B cell (primary cell): ENCODE measurements around the gene CUL9. TPM values are rescaled to one million over a fixed set of nuclear protein-coding genes. Genes with fewer than 3 reads are reported as not detected.
A peak's percentile ranks its signal among the peaks of the same experiment; 100 is the strongest.

Experiments used
- ATAC-seq: fragments of 200-7000 bp; cut with Tn5 transposase; one replicate; pipeline ENCODE4 v1.10.0; 2021; ENCODE audit warnings: low read depth, mild to moderate bottlenecking, moderate number of reproducible peaks, moderate library complexity
- CTCF ChIA-PET: fragments of 350-600 bp; sonication (Branson Sonifier 250); formaldehyde crosslinking; loops from one replicate; lab custom pipeline; 2021; ENCODE audit warnings: antibody characterized with exemption, inconsistent platforms; lab: Charles Lee
- POLR2A ChIA-PET: fragments of 350-600 bp; sonication (Branson Sonifier 250); formaldehyde crosslinking; loops from one replicate; lab custom pipeline; 2021; ENCODE audit warnings: antibody characterized with exemption; lab: Charles Lee
- DNase-seq: peaks from one replicate; pipeline ENCODE4 v3.0.0; 2013
- H2AFZ ChIP-seq: 2 replicates; pipeline ENCODE4 v1.6.1; 2012; ENCODE audit warnings: mild to moderate bottlenecking, low read depth, low read length; ENCODE audit not compliant: insufficient read depth, poor library complexity, severe bottlenecking
- H3K27ac ChIP-seq, 2 donors: 1 replicate in 1 of 2; 2 replicates in 1 of 2; pipeline ENCODE4 v1.5.1; 2012 to 2013; ENCODE audit warnings: low read length in 2 of 2, mild to moderate bottlenecking in 2 of 2, moderate library complexity in 1 of 2
- H3K27me3 ChIP-seq, 4 experiments: fragments of 200-600 bp in 1 of 4; sonication (generic) in 1 of 4; replicated peaks in 1 of 4; 1 replicate in 2 of 4; 2 replicates in 2 of 4; pipeline versions ENCODE4 v1.6.1 to v1.7.0; 2013 to 2016; ENCODE audit warnings: low read length in 3 of 4, mild to moderate bottlenecking in 2 of 4, mixed read lengths in 1 of 4, moderate library complexity in 1 of 4; ENCODE audit not compliant: insufficient read depth in 4 of 4, control insufficient read depth in 3 of 4; ENCODE audit errors: control extremely low read depth in 1 of 4
- H3K36me3 ChIP-seq, 2 experiments: replicated peaks in 1 of 2; 1 replicate in 1 of 2; 2 replicates in 1 of 2; pipeline versions ENCODE4 v1.6.1 to v1.7.1; 2013; ENCODE audit warnings: low read length in 1 of 2; ENCODE audit not compliant: insufficient read depth in 2 of 2, control insufficient read depth in 1 of 2; ENCODE audit errors: control extremely low read depth in 1 of 2, extremely low read depth in 1 of 2
- H3K4me1 ChIP-seq, 2 donors: fragments of 200-600 bp in 1 of 2; sonication (generic) in 1 of 2; 1 replicate in 1 of 2; 2 replicates in 1 of 2; pipeline versions ENCODE4 v1.5.1 to v1.6.1; 2013 to 2017; ENCODE audit warnings: low read length in 2 of 2; ENCODE audit not compliant: control insufficient read depth in 2 of 2, insufficient read depth in 2 of 2
- H3K4me2 ChIP-seq: replicated peaks from 2 replicates; pipeline ENCODE3; 2012; ENCODE audit warnings: mild to moderate bottlenecking, low read depth, low read length; ENCODE audit not compliant: poor library complexity, severe bottlenecking
- H3K4me3 ChIP-seq, 5 experiments: fragments of 200-600 bp in 1 of 5; sonication (generic) in 1 of 5; 1 replicate in 3 of 5; 2 replicates in 2 of 5; pipeline versions ENCODE4 v1.5.1 to v1.7.0; 2011 to 2016; ENCODE audit warnings: low read length in 4 of 5, mild to moderate bottlenecking in 4 of 5, low read depth in 2 of 5, control low read depth in 1 of 5, moderate library complexity in 1 of 5; ENCODE audit not compliant: insufficient read depth in 1 of 5; ENCODE audit errors: control extremely low read depth in 1 of 5, extremely low read depth in 1 of 5
- H3K79me2 ChIP-seq: fragments of 200-600 bp; sonication (generic); one replicate; pipeline ENCODE4 v1.6.0; 2016; ENCODE audit warnings: low read length; ENCODE audit not compliant: control insufficient read depth, insufficient read depth
- H3K9ac ChIP-seq: fragments of 200-600 bp; sonication (generic); 2 replicates; pipeline ENCODE4 v1.6.1; 2017; ENCODE audit warnings: mild to moderate bottlenecking, low read length, moderate library complexity
- H3K9me3 ChIP-seq, 3 donors: one replicate each; pipeline versions ENCODE4 v1.6.1 to v1.7.1; 2013; ENCODE audit warnings: low read length in 2 of 3; ENCODE audit not compliant: control insufficient read depth in 2 of 3, insufficient read depth in 1 of 3; ENCODE audit errors: control extremely low read depth in 1 of 3
- H4K20me1 ChIP-seq: 2 replicates; pipeline ENCODE4 v1.6.0; 2012; ENCODE audit warnings: mild to moderate bottlenecking, low read length; ENCODE audit not compliant: insufficient read depth, control insufficient read depth, poor library complexity, severe bottlenecking
- H3K27ac Mint-ChIP-seq: one replicate; pipeline ENCODE4 v1.8.0; 2021; ENCODE audit warnings: mixed read lengths
- H3K27me3 Mint-ChIP-seq: one replicate; pipeline ENCODE4 v1.8.0; 2021; ENCODE audit warnings: mixed read lengths
- H3K4me1 Mint-ChIP-seq: one replicate; pipeline ENCODE4 v1.8.0; 2021; ENCODE audit warnings: mixed read lengths
- H3K4me3 Mint-ChIP-seq: one replicate; pipeline ENCODE4 v1.8.0; 2021; ENCODE audit warnings: mixed read lengths
- H3K9me3 Mint-ChIP-seq: one replicate; pipeline ENCODE4 v1.8.0; 2022; ENCODE audit warnings: mixed read lengths; ENCODE audit not compliant: insufficient read depth
- EZH2 ChIP-seq: IDR thresholded peaks from 2 replicates; pipeline ENCODE4 v1.6.1; 2012; ENCODE audit warnings: borderline replicate concordance, low read depth, mild to moderate bottlenecking, moderate library complexity, low read length; ENCODE audit not compliant: insufficient read depth, poor library complexity, severe bottlenecking
- WGBS: methylation state at CpG from one replicate; pipeline ENCODE4 v1.1.5; 2013; ENCODE audit warnings: missing lambda C conversion rate; ENCODE audit not compliant: insufficient coverage; 5-methylcytosine and 5-hydroxymethylcytosine counted together
- intact Hi-C: fragments of 100-400 bp; cut with micrococcal nuclease; formaldehyde crosslinking; loops from one replicate; pipeline ENCODE4 v1.10.0; 2022
- polyA plus RNA-seq: library from polyadenylated mRNA; depleted of rRNA; stranded (reverse); fragments of >200 nt; gene quantifications from 2 replicates; pipeline ENCODE4 v1.2.3, GENCODE V29; 2012
- total RNA-seq, 2 donors: library from RNA; stranded (reverse); fragments of 120-200 nt in 1 of 2; gene quantifications; 1 replicate in 1 of 2; 2 replicates in 1 of 2; pipeline versions ENCODE4 v1.2.3 to v1.2.4, GENCODE V29; 2013 to 2022
- TF ChIP-seq, protein P1 (sequence below): fragments of 200-600 bp; IDR thresholded peaks from one replicate; pipeline ENCODE4 v1.8.0; 2022; ENCODE audit warnings: antibody characterized with exemption, mild to moderate bottlenecking

The CUL9 gene
- total and polyA plus RNA-seq, 2 donors (not counting 1 experiment from before 2014, with no cell fraction given) = 98.0 to 110 TPM

DNA sequence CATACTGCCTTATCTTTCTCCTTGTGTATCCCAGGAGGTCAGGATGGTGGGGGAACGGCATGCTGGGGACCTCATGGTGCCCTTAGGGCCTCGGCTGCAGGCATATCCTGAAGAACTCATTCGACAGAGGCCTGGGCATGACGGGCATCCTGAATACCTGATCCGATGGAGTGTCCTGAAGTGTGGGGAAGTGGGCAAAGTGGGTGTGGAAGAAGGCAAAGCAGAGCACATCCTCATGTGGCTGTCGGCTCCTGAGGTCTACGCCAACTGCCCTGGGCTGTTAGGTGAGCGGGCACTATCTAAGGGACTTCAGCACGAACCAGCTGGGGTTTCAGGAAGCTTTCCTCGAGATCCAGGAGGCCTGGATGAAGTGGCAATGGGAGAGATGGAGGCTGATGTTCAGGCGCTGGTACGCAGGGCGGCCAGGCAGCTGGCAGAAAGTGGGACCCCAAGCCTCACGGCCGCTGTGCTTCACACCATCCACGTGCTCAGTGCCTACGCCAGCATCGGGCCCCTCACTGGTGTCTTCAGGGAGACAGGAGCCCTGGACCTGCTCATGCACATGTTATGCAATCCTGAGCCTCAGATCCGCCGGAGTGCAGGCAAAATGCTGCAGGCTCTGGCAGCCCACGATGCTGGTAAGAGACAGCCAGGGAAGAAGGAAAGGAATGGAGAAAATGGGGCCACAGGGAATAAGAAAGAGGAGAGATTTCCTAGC is 2.4 kb downstream of the CUL9 start:
- H3K4me1 ChIP-seq = peaks cover 20% of the 10 kb centered on the region in 2 donors

DNA sequence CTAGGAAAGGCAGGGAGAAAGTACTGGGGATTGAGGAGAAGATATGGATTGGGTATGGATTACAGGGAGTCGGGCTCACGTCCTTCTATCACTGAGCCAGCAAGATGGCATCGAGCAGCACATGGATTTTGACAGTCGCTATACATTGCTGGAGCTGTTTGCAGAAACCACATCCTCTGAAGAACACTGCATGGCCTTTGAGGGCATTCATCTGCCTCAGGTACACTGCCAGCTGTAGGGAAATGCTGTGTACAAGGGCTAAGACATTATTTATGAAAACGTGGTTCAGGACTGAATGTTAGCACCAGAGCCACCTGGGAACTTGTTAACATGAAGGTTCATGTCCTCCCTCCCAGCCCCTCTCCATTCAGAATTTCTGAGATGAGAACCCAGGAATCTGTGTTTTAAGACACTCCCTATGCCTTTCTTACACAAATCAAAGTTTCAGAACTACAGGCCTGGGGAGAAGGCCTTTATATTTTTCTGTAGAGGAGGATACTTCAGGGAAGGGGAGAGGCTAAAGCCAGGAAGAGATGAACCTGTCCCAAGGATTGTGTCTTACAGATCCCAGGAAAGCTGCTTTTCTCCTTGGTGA is 3.5 kb downstream of the CUL9 start:
- no peak overlapping the region for H3K27ac Mint-ChIP-seq
- Histone ChIP-seq H3K79me2 (peaks cover 64% of the 10 kb centered on the region), H4K20me1 (no peaks in the 10 kb centered on the region), H3K9me3 (no peaks in the 10 kb centered on the region), H3K9ac (no peak overlapping the region), H3K27ac (no peak overlapping the region), H3K4me2 (no peak overlapping the region), H3K36me3 (peaks cover 6 to 43% of the 10 kb centered on the region in 2 experiments), H3K4me3 (no peak overlapping the region), H3K4me1 (peaks cover 20% of the 10 kb centered on the region in 2 donors), H3K27me3 (no peaks in the 10 kb centered on the region), H2AFZ (no peak overlapping the region)
- CTCF ChIA-PET = no interaction called here
- TF ChIP-seq EZH2 = no peak
- TF ChIP-seq, protein P1, sequence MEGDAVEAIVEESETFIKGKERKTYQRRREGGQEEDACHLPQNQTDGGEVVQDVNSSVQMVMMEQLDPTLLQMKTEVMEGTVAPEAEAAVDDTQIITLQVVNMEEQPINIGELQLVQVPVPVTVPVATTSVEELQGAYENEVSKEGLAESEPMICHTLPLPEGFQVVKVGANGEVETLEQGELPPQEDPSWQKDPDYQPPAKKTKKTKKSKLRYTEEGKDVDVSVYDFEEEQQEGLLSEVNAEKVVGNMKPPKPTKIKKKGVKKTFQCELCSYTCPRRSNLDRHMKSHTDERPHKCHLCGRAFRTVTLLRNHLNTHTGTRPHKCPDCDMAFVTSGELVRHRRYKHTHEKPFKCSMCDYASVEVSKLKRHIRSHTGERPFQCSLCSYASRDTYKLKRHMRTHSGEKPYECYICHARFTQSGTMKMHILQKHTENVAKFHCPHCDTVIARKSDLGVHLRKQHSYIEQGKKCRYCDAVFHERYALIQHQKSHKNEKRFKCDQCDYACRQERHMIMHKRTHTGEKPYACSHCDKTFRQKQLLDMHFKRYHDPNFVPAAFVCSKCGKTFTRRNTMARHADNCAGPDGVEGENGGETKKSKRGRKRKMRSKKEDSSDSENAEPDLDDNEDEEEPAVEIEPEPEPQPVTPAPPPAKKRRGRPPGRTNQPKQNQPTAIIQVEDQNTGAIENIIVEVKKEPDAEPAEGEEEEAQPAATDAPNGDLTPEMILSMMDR = no peak
- peaks cover 38% of the 10 kb centered on the region for H3K4me1 Mint-ChIP-seq
- no peaks in the 10 kb centered on the region for H3K27me3 Mint-ChIP-seq
- no peak for ATAC-seq
- WGBS = 84% methylated on average over 4 of the region's 5 CpGs
- no peak overlapping the region for H3K4me3 Mint-ChIP-seq
- POLR2A ChIA-PET = no interaction called here
- H3K9me3 Mint-ChIP-seq = no peaks in the 10 kb centered on the region
- DNase-seq = no peak
- intact Hi-C loops = no loop called here

More for the DNA sequence above, 2.4 kb downstream of the CUL9 start:
- Histone ChIP-seq H3K4me3 (no peak overlapping the region), H3K36me3 (peaks cover 6 to 47% of the 10 kb centered on the region in 2 experiments), H3K4me2 (no peak overlapping the region), H3K9ac (no peak overlapping the region), H2AFZ (no peak overlapping the region), H3K9me3 (no peaks in the 10 kb centered on the region), H3K27ac (no peak overlapping the region), H3K79me2 (peaks cover 65% of the 10 kb centered on the region), H4K20me1 (no peaks in the 10 kb centered on the region), H3K27me3 (no peaks in the 10 kb centered on the region)
- intact Hi-C loops = no loop called here
- no peak for DNase-seq
- no peak for ATAC-seq
- H3K27ac Mint-ChIP-seq = peak overlapping the region; percentile 26
- ChIA-PET CTCF (no interaction called here), POLR2A (interaction anchor here (0.6 kb wide), 1 partner anchor 11 kb away, joined by 3 read pairs; no protein-coding TSS in a partner anchor)
- 98% methylated on average over 20 of the region's 21 CpGs for WGBS
- H3K9me3 Mint-ChIP-seq = no peaks in the 10 kb centered on the region
- TF ChIP-seq, protein P1 = no peak
- TF ChIP-seq EZH2 = no peak
- no peaks in the 10 kb centered on the region for H3K27me3 Mint-ChIP-seq
- peak overlapping the region; percentile 44 for H3K4me3 Mint-ChIP-seq
- peaks cover 38% of the 10 kb centered on the region for H3K4me1 Mint-ChIP-seq
